Suprapubic skin (tissue), 4 donors: ENCODE measurements around the gene ZNF598. TPM values are rescaled to one million over a fixed set of nuclear protein-coding genes. Genes with fewer than 3 reads are reported as not detected.

ENCODE experiments used
- DNase-seq, 2 donors: peaks; one replicate each; pipeline ENCODE4 v3.0.0-alpha.2; 2019; ENCODE audit warnings: low spot score in 2 of 2
- H3K27ac ChIP-seq: fragments of 200-600 bp; sonication (generic); one replicate; pipeline ENCODE4 v1.5.1; 2019
- H3K27me3 ChIP-seq: fragments of 200-600 bp; sonication (generic); one replicate; pipeline ENCODE4 v1.5.1; 2019
- H3K36me3 ChIP-seq: fragments of 200-600 bp; sonication (generic); one replicate; pipeline ENCODE4 v1.5.1; 2019
- H3K4me1 ChIP-seq: fragments of 200-600 bp; sonication (generic); one replicate; pipeline ENCODE4 v1.5.1; 2019
- H3K4me3 ChIP-seq: fragments of 200-600 bp; sonication (generic); one replicate; pipeline ENCODE4 v1.5.1; 2019; ENCODE audit warnings: mild to moderate bottlenecking
- H3K9me3 ChIP-seq: fragments of 200-600 bp; sonication (generic); one replicate; pipeline ENCODE4 v1.5.1; 2019
- EP300 ChIP-seq: sonication (generic); formaldehyde crosslinking; IDR thresholded peaks from one replicate; pipeline ENCODE4 v1.6.1; 2017; ENCODE audit warnings: antibody characterized with exemption
- POLR2A ChIP-seq, 2 donors: fragments of 450-650 bp; IDR thresholded peaks; one replicate each; pipeline ENCODE4 v1.6.1; 2017; ENCODE audit warnings: antibody characterized with exemption in 2 of 2, mild to moderate bottlenecking in 2 of 2, moderate library complexity in 2 of 2
- POLR2AphosphoS5 ChIP-seq, 3 donors: sonication (generic); formaldehyde crosslinking; IDR thresholded peaks; one replicate each; pipeline ENCODE4 v1.6.1; 2017; ENCODE audit warnings: antibody characterized with exemption in 3 of 3
- WGBS: methylation state at CpG from one replicate; pipeline ENCODE4 v1.1.5; 2018; 5-methylcytosine and 5-hydroxymethylcytosine counted together
- total RNA-seq, 4 donors: library from RNA; depleted of rRNA; stranded (reverse); fragments of >200 nt; gene quantifications; one replicate each; pipeline ENCODE4 v1.1.0, GENCODE V29; 2016
- TF ChIP-seq, protein P1 (sequence below), 2 donors: fragments of 200-600 bp in 1 of 2; fragments of 450-650 bp in 1 of 2; sonication (generic) in 1 of 2; IDR thresholded peaks; one replicate each; pipeline ENCODE4 v1.5.1; 2016 to 2019; ENCODE audit warnings: antibody characterized with exemption in 2 of 2, mild to moderate bottlenecking in 1 of 2, moderate library complexity in 1 of 2

Gene ZNF598
- 100 to 1,000 TPM in 1 of 4 donors, 10 to 100 TPM in 3; 69.4 to 103 (median 84.0) TPM for total RNA-seq

DNA sequence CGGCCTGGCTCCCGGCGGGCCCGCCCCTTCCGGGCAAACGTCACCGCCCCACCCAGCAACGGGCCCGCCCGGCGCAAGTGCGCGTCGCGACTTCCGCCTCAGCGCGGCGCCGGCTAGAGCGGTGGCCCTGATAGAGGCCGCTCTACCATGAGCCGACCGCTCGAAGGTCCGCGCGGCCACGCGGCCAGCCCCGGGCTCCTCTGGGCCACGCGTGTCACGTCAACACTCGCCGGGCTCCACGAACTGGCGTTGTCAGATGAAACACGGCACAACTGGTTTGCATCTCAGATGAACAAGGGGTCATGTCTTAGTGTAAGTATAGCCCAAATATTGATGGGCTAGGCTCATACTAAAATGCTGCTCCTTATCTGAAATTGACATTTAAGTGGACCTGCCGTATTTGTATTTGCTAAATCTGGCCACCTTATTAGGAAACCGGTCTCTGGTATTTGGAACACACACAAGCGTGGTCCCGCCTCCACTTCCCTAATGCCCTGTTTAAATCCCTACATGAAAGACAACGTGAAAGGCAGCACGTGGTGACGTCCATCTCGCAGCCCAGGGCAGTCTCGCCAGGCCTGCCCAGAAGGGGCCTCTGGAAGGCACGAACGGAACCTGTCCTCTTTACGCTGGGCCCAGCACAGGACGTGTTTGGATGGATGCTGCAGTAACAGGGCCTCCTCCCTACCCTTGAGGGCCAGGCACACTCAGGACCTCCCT is at the start of gene ZNF598:
Gene ZNF598, minus strand, starts transcription at position 31 of the 720 bp plus-strand sequence.
- Histone ChIP-seq H3K4me3 (peak within 1 kb of the TSS; percentile 99), H3K4me1 (peaks cover 52% of the 10 kb centered on the region), H3K27me3 (no peaks in the 10 kb centered on the region), H3K27ac (peak within 1 kb of the TSS; percentile 97), H3K9me3 (no peaks in the 10 kb centered on the region), H3K36me3 (no peaks in the 10 kb centered on the region)
- no peak for DNase-seq
- 2% methylated on average over 8 of the region's 52 CpGs for WGBS
- peak; percentile 77 to 81 for TF ChIP-seq POLR2A (IDR thresholded peaks at IDR 0.05)
- peak in 2 of 3 donors; percentile 12 to 77 for TF ChIP-seq POLR2AphosphoS5 (IDR thresholded peaks at IDR 0.05)
- TF ChIP-seq, protein P1, sequence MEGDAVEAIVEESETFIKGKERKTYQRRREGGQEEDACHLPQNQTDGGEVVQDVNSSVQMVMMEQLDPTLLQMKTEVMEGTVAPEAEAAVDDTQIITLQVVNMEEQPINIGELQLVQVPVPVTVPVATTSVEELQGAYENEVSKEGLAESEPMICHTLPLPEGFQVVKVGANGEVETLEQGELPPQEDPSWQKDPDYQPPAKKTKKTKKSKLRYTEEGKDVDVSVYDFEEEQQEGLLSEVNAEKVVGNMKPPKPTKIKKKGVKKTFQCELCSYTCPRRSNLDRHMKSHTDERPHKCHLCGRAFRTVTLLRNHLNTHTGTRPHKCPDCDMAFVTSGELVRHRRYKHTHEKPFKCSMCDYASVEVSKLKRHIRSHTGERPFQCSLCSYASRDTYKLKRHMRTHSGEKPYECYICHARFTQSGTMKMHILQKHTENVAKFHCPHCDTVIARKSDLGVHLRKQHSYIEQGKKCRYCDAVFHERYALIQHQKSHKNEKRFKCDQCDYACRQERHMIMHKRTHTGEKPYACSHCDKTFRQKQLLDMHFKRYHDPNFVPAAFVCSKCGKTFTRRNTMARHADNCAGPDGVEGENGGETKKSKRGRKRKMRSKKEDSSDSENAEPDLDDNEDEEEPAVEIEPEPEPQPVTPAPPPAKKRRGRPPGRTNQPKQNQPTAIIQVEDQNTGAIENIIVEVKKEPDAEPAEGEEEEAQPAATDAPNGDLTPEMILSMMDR (IDR thresholded peaks at IDR 0.05): no peak
- TF ChIP-seq EP300: no peak

DNA sequence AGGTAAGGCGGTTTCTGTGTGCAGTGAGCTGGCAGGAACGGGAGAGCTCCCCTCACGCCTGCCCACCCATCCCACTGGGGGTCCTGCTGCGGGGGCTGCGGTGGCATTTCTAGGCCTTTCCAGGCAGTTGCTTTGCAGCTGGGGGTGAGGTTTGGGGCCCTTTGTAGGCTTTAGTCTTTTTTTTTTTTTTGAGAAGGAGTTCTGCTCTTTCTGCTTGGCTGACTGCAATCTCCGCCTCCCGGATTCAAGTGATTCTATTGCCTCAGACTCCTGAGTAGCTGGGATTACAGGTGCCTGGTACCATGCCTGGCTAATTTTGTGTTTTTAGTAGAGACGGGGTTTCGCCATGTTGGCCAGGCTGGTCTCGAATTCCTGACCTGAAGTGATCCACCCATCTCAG is 49.3 kb upstream of the ZNF598 start:
- no peak for TF ChIP-seq POLR2A (IDR thresholded peaks at IDR 0.05)
- no peaks in the 10 kb centered on the region for H3K27me3 ChIP-seq
- H3K27ac ChIP-seq: no peak overlapping the region
- peaks cover 86% of the 10 kb centered on the region for H3K36me3 ChIP-seq
- no peaks in the 10 kb centered on the region for H3K9me3 ChIP-seq
- no peaks in the 10 kb centered on the region for H3K4me1 ChIP-seq
- no peak for DNase-seq
- H3K4me3 ChIP-seq: no peak overlapping the region
- WGBS: 87% methylated on average over 10 of the region's 10 CpGs

DNA sequence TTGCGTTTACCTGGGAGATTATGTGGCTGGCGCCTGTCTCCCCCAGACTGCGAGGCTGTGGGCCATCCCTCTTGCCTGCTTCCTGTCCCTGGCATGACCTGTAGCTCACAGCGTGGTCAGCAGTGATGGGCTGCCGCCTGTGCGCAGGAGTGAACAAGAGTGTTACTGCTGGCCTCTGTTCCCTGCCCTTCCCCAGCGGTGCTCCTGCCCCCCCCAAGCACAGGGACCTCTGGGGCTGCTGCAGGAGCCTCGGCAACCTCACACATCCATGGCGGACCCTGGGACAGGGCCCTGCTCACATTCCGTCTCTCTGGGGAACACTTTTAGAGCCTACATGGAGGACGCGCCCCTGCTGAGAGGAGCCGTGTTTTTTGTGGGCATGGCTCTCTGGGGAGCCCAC is 48.8 kb upstream of the ZNF598 start:
- WGBS: 87% methylated on average over 7 of the region's 13 CpGs
- H3K36me3 ChIP-seq: peaks cover 86% of the 10 kb centered on the region
- TF ChIP-seq EP300 (no peak), POLR2A (IDR thresholded peaks at IDR 0.05) (no peak), POLR2AphosphoS5 (IDR thresholded peaks at IDR 0.05) (no peak)
- TF ChIP-seq, protein P1 (IDR thresholded peaks at IDR 0.05): no peak
- no peaks in the 10 kb centered on the region for H3K27me3 ChIP-seq
- no peaks in the 10 kb centered on the region for H3K4me1 ChIP-seq
- no peak overlapping the region for H3K27ac ChIP-seq
- no peak overlapping the region for H3K4me3 ChIP-seq
- no peak for DNase-seq
- H3K9me3 ChIP-seq: no peaks in the 10 kb centered on the region

DNA sequence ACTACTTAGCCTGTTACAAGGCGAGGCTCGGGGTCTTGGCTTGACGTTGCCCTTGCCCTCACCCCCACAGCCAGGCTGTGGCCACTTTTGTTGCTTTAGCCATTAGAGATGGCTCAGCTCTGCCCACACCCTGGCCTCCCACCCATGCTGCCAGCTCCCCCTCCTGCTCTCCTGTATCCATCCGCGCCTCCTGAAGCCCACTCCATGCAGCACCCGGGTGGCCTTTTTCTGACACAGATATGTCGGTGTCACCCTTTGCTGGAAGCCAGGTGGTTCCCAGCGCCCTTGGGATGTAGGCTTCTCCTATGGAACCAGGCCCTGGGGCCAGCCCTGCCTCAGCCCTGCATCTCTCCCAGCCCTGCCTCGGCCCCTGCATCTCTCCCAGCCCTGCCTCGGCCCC is 47.8 kb upstream of the ZNF598 start:
- no peaks in the 10 kb centered on the region for H3K4me1 ChIP-seq
- no peaks in the 10 kb centered on the region for H3K27me3 ChIP-seq
- peaks cover 86% of the 10 kb centered on the region for H3K36me3 ChIP-seq
- no peak for DNase-seq
- no peak overlapping the region for H3K27ac ChIP-seq
- 87% methylated on average over 10 of the region's 10 CpGs for WGBS
- H3K4me3 ChIP-seq: no peak overlapping the region
- TF ChIP-seq, protein P1 (IDR thresholded peaks at IDR 0.05): no peak
- TF ChIP-seq POLR2A (IDR thresholded peaks at IDR 0.05): no peak
- TF ChIP-seq POLR2AphosphoS5 (IDR thresholded peaks at IDR 0.05): no peak
- TF ChIP-seq EP300: no peak
- H3K9me3 ChIP-seq: no peaks in the 10 kb centered on the region

DNA sequence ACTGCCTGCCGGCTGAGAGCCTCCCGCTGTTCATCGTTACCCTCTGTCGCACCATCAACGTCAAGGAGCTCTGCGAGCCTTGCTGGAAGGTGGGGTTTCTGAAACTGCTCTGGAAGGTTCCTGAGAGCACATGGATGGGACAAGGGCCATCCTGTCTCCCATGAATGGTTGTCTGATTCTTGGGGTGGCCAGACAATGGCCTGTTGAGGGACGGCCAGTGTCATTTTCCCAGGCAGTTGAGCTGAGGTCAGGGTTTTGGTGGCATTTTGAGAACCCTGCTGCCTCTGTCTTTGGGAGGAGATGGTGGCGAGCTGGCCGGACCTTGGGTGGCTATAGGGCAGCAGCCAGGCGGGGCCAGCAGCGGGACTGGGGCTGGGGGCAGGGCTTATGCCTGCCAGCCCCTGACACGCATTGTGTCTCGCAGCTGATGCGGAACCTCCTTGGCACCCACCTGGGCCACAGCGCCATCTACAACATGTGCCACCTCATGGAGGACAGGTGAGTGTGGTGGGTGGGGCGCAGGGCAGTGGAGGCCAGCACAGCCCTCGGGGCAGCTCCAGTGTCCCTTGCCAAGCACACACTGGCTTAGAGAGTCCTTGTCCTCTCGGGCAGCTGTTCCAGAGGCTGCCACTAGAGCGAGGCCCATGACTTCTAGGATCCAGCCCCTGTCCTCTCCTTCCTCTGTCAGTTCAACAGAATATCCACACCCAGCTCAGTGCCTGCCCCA is 47.2 kb upstream of the ZNF598 start:
- DNase-seq: no peak
- no peak overlapping the region for H3K27ac ChIP-seq
- no peaks in the 10 kb centered on the region for H3K4me1 ChIP-seq
- 95% methylated on average over 11 of the region's 19 CpGs for WGBS
- no peak overlapping the region for H3K4me3 ChIP-seq
- TF ChIP-seq POLR2AphosphoS5 (IDR thresholded peaks at IDR 0.05) (no peak), EP300 (no peak), POLR2A (IDR thresholded peaks at IDR 0.05) (no peak)
- TF ChIP-seq, protein P1 (IDR thresholded peaks at IDR 0.05): no peak
- no peaks in the 10 kb centered on the region for H3K27me3 ChIP-seq
- no peaks in the 10 kb centered on the region for H3K9me3 ChIP-seq
- peaks cover 85% of the 10 kb centered on the region for H3K36me3 ChIP-seq
